ACC112 (cell line): ENCODE results near the gene AQP5.

ENCODE experiments used
- H2AFZ ChIP-seq: fragments of 200-600 bp; sonication (generic); one replicate; pipeline ENCODE4 v1.6.0; 2017; ENCODE audit warnings: antibody characterized with exemption, low read length; ENCODE audit not compliant: unreplicated experiment
- H3K27ac ChIP-seq: fragments of 200-600 bp; sonication (generic); 2 replicates; pipeline ENCODE4 v1.5.1; 2014; ENCODE audit warnings: low read depth, mild to moderate bottlenecking, antibody characterized with exemption, low read length, moderate library complexity
- H3K27me3 ChIP-seq: fragments of 200-600 bp; sonication (generic); 2 replicates; pipeline ENCODE4 v1.6.1; 2014; ENCODE audit warnings: mild to moderate bottlenecking, antibody characterized with exemption, low read length, moderate library complexity, mixed read lengths; ENCODE audit not compliant: insufficient read depth
- H3K36me3 ChIP-seq: fragments of 200-600 bp; sonication (generic); 2 replicates; pipeline ENCODE4 v1.6.1; 2016; ENCODE audit warnings: mild to moderate bottlenecking, antibody characterized with exemption, low read length, moderate library complexity, mixed read lengths; ENCODE audit not compliant: insufficient read depth
- H3K4me1 ChIP-seq: fragments of 200-600 bp; sonication (generic); one replicate; pipeline ENCODE4 v1.6.1; 2016; ENCODE audit warnings: low read length, mixed read lengths; ENCODE audit not compliant: insufficient read depth, unreplicated experiment, control insufficient read depth
- H3K4me3 ChIP-seq: fragments of 200-600 bp; sonication (generic); 2 replicates; pipeline ENCODE4 v1.5.1; 2014; ENCODE audit warnings: mild to moderate bottlenecking, low read depth, low read length
- H3K79me2 ChIP-seq: fragments of 200-600 bp; sonication (generic); one replicate; pipeline ENCODE4 v1.6.0; 2016; ENCODE audit warnings: low read length; ENCODE audit not compliant: control insufficient read depth, unreplicated experiment, insufficient read depth

Gene AQP5

DNA sequence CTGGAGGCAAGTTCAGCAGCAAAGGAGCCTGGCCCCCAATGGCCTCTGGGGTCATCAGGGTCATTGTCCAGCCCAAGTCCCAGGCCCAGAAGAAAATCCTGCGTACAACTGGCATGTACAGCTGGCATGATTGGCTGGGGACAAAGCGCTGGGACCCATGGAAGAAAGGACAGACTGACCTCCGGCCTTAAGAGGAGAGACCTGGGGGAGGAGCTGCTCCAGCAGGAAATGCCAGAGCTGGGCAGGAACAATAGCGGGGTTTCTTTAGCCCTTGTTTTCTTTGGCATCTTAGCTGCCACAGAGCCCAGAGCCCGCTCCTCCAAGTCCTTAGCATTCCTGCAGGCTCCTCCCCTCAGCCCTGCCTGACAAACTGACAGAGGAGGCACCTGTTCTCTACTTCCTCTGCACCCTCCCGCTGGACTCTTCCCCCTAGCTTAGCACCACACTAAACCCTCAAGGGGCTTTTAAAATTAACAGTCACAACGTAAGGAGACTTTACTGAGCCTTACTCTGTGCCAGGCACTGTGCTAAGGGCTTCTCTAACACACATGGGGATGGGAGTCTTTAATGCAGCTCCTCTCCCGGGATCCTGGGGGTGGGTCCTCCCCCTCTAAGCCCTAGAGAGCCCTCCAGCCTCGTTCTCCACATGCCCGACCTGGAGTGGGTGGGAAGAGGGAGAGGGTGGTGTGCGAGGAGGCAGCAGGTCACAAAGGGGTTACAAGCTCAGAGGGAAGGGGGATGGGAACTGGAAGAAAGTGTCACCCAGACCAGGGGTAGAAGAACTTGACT is 1.8 kb upstream of the AQP5 start:
- H3K4me3 ChIP-seq, result no peak overlapping the region
- H2AFZ ChIP-seq, result no peak overlapping the region
- peaks cover 18% of the 10 kb centered on the region for H3K27me3 ChIP-seq
- H3K79me2 ChIP-seq, result no peaks in the 10 kb centered on the region
- no peak overlapping the region for H3K27ac ChIP-seq
- peaks cover 29% of the 10 kb centered on the region for H3K4me1 ChIP-seq
- no peaks in the 10 kb centered on the region for H3K36me3 ChIP-seq

DNA sequence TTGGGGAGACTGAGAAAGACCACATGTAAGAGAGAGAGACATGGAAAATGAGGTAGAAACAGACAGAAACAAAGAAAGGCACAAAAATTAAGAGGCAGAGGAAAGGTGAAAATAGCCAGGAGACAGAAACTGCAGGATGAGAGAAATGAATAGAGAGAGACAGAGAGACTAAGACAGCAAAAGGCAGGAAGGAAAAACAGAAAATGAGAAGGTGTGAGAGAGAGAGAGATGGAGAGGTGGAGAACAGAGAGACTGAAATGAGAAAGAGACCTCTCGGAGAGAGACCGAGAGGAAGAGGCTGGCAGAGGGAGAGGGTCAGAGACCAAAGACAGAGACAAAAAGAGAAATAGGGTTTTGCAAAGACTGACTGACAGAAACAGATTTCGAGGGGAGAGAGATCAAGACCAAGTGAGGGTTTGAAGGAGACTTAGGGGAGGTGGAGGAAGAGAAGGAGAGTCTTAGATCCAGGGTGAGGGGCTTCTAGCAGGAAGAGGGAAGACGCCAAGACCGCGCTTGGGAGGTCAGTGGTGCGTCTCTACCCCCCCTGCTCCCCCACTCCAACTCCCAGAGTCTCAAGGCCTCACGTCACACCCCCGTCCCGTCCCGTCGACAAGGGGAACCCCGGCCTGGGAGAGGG is 1.1 kb upstream of the AQP5 start:
- Histone ChIP-seq H3K27ac (no peak overlapping the region), H3K36me3 (no peaks in the 10 kb centered on the region), H3K4me1 (peaks cover 29% of the 10 kb centered on the region), H2AFZ (no peak overlapping the region), H3K27me3 (peaks cover 18% of the 10 kb centered on the region), H3K4me3 (no peak overlapping the region), H3K79me2 (no peaks in the 10 kb centered on the region)

DNA sequence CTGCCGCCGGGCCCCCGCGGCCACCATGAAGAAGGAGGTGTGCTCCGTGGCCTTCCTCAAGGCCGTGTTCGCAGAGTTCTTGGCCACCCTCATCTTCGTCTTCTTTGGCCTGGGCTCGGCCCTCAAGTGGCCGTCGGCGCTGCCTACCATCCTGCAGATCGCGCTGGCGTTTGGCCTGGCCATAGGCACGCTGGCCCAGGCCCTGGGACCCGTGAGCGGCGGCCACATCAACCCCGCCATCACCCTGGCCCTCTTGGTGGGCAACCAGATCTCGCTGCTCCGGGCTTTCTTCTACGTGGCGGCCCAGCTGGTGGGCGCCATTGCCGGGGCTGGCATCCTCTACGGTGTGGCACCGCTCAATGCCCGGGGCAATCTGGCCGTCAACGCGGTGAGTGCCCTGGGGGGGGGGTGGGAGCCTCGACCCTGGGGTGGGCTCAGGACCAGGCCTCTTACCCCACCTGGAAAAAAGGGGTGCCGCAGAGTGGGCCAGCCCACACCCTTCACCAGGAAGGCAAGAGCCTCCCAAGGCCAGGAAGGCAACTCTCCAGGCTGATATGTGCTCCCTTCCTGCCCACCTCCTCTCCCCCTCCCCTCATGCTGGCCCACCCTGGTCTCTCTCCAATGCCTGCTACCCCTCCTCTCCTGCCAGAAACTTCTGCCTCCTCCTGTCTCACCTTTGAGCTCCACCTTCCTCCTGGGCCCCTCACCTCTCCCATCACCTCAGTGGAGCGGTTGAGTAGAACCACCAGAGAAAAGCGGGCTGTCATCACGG is 507 bp downstream of the AQP5 start:
- Histone ChIP-seq H2AFZ (no peak overlapping the region), H3K27ac (no peak overlapping the region), H3K79me2 (no peaks in the 10 kb centered on the region), H3K27me3 (peaks cover 18% of the 10 kb centered on the region), H3K4me1 (peaks cover 29% of the 10 kb centered on the region), H3K36me3 (no peaks in the 10 kb centered on the region), H3K4me3 (no peak overlapping the region)

DNA sequence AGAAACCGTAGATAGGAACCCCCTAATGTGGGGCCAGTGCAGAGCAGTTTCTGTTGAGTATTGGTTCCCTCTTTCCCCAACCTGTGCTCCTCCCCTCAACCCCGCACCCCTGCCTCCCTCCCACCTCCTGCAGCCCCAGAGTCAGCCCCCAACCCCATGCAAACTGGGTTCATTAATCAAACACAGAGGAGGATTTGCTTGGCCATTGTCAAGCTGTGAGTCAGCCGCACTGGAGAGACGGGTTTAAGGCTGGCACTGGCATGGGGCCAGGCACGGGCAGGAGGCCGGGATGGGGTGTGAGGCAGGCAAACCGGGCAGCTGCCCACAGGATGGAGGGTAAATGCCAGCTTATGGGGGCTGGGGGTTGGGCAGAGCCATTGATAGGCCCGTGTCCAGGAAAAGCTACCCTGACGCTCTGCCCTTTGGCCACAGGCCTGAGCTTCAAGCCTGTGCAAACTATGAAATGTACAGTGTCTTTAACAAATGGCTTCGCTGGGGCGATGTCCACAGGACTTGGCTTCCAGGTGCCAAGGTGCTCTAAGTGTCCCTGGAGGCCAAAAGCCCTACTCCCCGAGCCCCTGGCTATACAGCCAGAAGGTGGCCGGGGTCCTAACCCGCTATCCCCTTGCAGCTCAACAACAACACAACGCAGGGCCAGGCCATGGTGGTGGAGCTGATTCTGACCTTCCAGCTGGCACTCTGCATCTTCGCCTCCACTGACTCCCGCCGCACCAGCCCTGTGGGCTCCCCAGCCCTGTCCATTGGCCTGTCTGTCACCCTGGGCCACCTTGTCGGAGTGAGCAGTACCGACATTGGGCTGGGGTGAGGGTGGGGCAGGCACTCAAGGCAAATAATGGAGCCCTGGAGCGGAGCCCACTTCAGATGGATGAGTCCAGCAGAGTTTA is 1.4 kb downstream of the AQP5 start:
- peaks cover 18% of the 10 kb centered on the region for H3K27me3 ChIP-seq
- peaks cover 29% of the 10 kb centered on the region for H3K4me1 ChIP-seq
- no peaks in the 10 kb centered on the region for H3K36me3 ChIP-seq
- H2AFZ ChIP-seq, result no peak overlapping the region
- no peak overlapping the region for H3K27ac ChIP-seq
- H3K4me3 ChIP-seq, result no peak overlapping the region
- H3K79me2 ChIP-seq, result no peaks in the 10 kb centered on the region

DNA sequence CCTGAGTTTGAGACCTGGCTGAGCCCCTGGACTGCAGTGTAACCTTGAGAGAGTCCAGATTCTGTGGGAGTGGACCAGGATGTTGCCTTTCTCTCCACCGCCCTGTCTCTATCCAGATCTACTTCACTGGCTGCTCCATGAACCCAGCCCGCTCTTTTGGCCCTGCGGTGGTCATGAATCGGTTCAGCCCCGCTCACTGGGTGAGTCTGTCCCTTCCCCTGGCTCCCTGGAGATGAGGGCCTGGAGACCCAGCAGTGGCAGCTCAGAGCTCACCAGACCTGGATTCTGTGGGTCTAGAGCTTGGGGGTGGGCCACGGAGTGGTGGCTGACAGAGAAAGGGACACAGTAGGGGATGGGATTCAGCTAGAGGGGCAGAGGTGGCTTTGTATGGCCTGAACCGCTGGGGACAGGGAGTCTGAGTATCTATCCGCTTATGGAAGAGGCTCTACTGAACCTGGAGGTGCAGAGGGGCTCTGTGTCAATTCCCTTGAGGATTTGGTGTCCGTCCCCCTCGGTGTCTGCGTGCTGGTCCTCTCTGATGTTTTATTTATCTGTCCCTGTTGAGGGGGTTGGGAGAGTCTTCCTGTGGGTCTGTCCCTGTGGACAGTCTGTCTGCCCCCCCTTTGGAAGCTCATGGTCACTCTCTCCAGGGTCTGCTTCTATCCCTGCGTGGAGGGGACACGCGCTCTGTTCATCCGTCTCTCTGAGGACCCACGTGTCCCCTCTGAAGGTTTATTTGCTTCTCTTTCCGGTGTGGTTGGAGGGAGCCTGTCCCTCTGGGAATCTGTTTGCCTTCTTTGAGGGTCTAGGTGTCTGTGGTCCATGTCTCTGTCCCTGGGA is 2.5 kb downstream of the AQP5 start:
- Histone ChIP-seq H3K4me1 (peaks cover 28% of the 10 kb centered on the region), H3K27ac (no peak overlapping the region), H3K79me2 (no peaks in the 10 kb centered on the region), H3K27me3 (peaks cover 21% of the 10 kb centered on the region), H3K36me3 (no peaks in the 10 kb centered on the region), H3K4me3 (no peak overlapping the region), H2AFZ (no peak overlapping the region)

DNA sequence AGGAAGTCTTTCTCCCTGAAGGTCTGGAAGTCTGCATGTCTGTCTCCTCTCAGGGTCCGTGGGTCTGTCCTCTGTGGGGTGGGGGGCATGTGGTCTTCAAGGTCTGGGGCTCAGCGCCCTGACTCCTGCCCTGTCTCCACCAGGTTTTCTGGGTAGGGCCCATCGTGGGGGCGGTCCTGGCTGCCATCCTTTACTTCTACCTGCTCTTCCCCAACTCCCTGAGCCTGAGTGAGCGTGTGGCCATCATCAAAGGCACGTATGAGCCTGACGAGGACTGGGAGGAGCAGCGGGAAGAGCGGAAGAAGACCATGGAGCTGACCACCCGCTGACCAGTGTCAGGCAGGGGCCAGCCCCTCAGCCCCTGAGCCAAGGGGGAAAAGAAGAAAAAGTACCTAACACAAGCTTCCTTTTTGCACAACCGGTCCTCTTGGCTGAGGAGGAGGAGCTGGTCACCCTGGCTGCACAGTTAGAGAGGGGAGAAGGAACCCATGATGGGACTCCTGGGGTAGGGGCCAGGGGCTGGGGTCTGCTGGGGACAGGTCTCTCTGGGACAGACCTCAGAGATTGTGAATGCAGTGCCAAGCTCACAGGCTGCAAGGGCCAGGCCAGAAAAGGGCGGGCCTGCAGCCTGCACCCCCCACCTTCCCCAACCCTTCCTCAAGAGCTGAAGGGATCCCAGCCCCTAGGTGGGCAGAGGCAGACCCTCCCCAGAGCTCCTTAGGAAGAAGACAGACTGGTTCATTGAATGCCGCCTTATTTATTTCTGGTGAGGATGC is 3.4 kb downstream of the AQP5 start:
- Histone ChIP-seq H3K79me2 (no peaks in the 10 kb centered on the region), H3K4me3 (no peak overlapping the region), H3K27ac (no peak overlapping the region), H3K27me3 (peaks cover 29% of the 10 kb centered on the region), H3K4me1 (peaks cover 19% of the 10 kb centered on the region), H3K36me3 (no peaks in the 10 kb centered on the region), H2AFZ (no peak overlapping the region)

DNA sequence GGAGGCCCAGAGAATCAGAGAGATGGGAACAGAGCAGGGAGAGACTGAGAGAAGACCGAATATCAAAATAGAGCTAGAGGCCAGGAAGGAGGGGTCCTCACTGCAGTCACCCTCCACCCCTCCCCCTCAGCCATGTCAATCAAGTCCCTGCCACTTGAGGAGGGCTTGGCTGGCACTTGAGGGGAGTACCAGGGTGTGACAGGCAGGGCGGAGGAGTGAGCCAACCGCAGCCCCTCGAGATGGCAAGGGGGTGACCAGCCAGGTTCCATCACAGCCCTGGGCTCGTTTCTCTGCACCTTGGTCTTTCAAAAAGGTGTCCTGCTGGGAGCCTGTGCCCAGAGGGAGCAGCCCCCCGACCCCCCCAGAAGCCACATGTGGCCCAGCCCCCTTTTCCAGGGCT is 4.2 kb downstream of the AQP5 start:
- H3K27me3 ChIP-seq, result peaks cover 27% of the 10 kb centered on the region
- no peaks in the 10 kb centered on the region for H3K36me3 ChIP-seq
- no peak overlapping the region for H2AFZ ChIP-seq
- H3K79me2 ChIP-seq, result no peaks in the 10 kb centered on the region
- no peak overlapping the region for H3K27ac ChIP-seq
- peaks cover 11% of the 10 kb centered on the region for H3K4me1 ChIP-seq
- H3K4me3 ChIP-seq, result no peak overlapping the region

DNA sequence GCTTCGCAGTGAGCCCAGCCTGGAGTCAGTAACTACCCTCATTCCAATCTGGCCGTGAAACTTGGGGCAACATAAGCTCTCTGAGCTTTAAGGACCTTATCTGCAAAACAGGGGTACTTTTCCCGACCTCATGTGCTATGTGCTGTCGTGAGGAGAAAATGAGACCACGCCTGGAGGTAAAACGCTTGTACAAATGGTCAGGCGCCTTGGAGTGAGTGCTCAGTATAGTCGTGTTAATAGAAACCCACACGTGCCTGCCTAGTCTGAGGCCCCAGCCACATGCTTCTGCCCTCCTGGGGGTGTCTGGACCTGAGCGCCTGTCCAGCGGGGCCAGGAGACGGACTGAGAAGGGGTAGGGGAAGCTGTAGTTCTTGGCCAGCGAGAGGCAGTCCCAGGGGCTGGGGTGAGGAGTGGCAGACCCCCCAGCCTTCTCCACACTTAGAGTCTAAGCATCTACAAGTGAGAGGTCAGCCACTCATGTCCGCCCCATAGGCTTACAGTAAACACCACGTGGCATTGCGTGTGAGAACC is 4.9 kb downstream of the AQP5 start:
- Histone ChIP-seq H2AFZ (no peak overlapping the region), H3K4me1 (peaks cover 10% of the 10 kb centered on the region), H3K4me3 (no peak overlapping the region), H3K27ac (no peak overlapping the region), H3K27me3 (peaks cover 21% of the 10 kb centered on the region), H3K36me3 (no peaks in the 10 kb centered on the region), H3K79me2 (no peaks in the 10 kb centered on the region)
